Measurements from ENCODE around the gene GOLGA2.

GOLGA2 gene

GRCh38 chr9:128276008-128276573 lies 284 bp upstream of the GOLGA2 start, which contains the start of gene SWI5:
Gene SWI5, plus strand, starts transcription at chr9:128276276.
- Histone ChIP-seq H3K4me1 (ENCODE audit: control insufficient read depth in 2 of 2, insufficient read depth in 2 of 2, low read length in 2 of 2) (peaks cover 9 to 18% of the 10 kb centered on the region in 2 donors), H3K36me3 (ENCODE audit: control insufficient read depth in 2 of 2, insufficient read depth in 2 of 2, low read length in 2 of 2) (peaks cover 19 to 20% of the 10 kb centered on the region in 2 donors), H3K9ac (ENCODE audit: low read depth in 1 of 2, low read length in 2 of 2) (peak within 1 kb of the TSS; percentile 92 to 96), H3K27me3 (ENCODE audit: control insufficient read depth in 2 of 2, insufficient read depth in 2 of 2, low read length in 2 of 2) (no peaks in the 10 kb centered on the region), H3K9me3 (ENCODE audit: control insufficient read depth in 2 of 2, low read length in 2 of 2) (no peaks in the 10 kb centered on the region), H3K4me3 (ENCODE audit: low read length in 2 of 2) (peak within 1 kb of the TSS; percentile 83 to 94), H3K27ac (ENCODE audit: low read depth in 2 of 2, low read length in 2 of 2) (peak within 1 kb of the TSS; percentile 77 to 83)

- Histone ChIP-seq H3K9ac (ENCODE audit: low read depth in 1 of 2, low read length in 2 of 2) (peak overlapping the region in 1 of 2 donors; percentile 76), H3K36me3 (ENCODE audit: control insufficient read depth in 2 of 2, insufficient read depth in 2 of 2, low read length in 2 of 2) (peaks cover 21% of the 10 kb centered on the region in 2 donors), H3K9me3 (ENCODE audit: control insufficient read depth in 2 of 2, low read length in 2 of 2) (no peaks in the 10 kb centered on the region), H3K27me3 (ENCODE audit: control insufficient read depth in 2 of 2, insufficient read depth in 2 of 2, low read length in 2 of 2) (no peaks in the 10 kb centered on the region), H3K27ac (ENCODE audit: low read depth in 2 of 2, low read length in 2 of 2) (no peak overlapping the region), H3K4me1 (ENCODE audit: control insufficient read depth in 2 of 2, insufficient read depth in 2 of 2, low read length in 2 of 2) (peaks cover 9 to 18% of the 10 kb centered on the region in 2 donors), H3K4me3 (ENCODE audit: low read length in 2 of 2) (peak overlapping the region in 1 of 2 donors; percentile 14)
Measured at GRCh38 chr9:128274245-128274644, 1.6 kb downstream of the GOLGA2 start.

- Histone ChIP-seq H3K36me3 (ENCODE audit: control insufficient read depth in 2 of 2, insufficient read depth in 2 of 2, low read length in 2 of 2) (peaks cover 35 to 41% of the 10 kb centered on the region in 2 donors), H3K4me3 (ENCODE audit: low read length in 2 of 2) (no peak overlapping the region), H3K27ac (ENCODE audit: low read depth in 2 of 2, low read length in 2 of 2) (no peak overlapping the region), H3K27me3 (ENCODE audit: control insufficient read depth in 2 of 2, insufficient read depth in 2 of 2, low read length in 2 of 2) (no peaks in the 10 kb centered on the region), H3K4me1 (ENCODE audit: control insufficient read depth in 2 of 2, insufficient read depth in 2 of 2, low read length in 2 of 2) (peaks cover 4 to 12% of the 10 kb centered on the region in 2 donors), H3K9me3 (ENCODE audit: control insufficient read depth in 2 of 2, low read length in 2 of 2) (no peaks in the 10 kb centered on the region), H3K9ac (ENCODE audit: low read depth in 1 of 2, low read length in 2 of 2) (no peak overlapping the region)
Measured at GRCh38 chr9:128271512-128271911, 4.3 kb downstream of the GOLGA2 start.

GRCh38 chr9:128271112-128271511 lies 4.7 kb downstream of the GOLGA2 start:
- Histone ChIP-seq H3K4me3 (ENCODE audit: low read length in 2 of 2) (no peak overlapping the region), H3K36me3 (ENCODE audit: control insufficient read depth in 2 of 2, insufficient read depth in 2 of 2, low read length in 2 of 2) (peaks cover 37 to 43% of the 10 kb centered on the region in 2 donors), H3K9me3 (ENCODE audit: control insufficient read depth in 2 of 2, low read length in 2 of 2) (no peaks in the 10 kb centered on the region), H3K27me3 (ENCODE audit: control insufficient read depth in 2 of 2, insufficient read depth in 2 of 2, low read length in 2 of 2) (no peaks in the 10 kb centered on the region), H3K27ac (ENCODE audit: low read depth in 2 of 2, low read length in 2 of 2) (no peak overlapping the region), H3K9ac (ENCODE audit: low read depth in 1 of 2, low read length in 2 of 2) (no peak overlapping the region), H3K4me1 (ENCODE audit: control insufficient read depth in 2 of 2, insufficient read depth in 2 of 2, low read length in 2 of 2) (peaks cover 3 to 10% of the 10 kb centered on the region in 2 donors)

GRCh38 chr9:128266868-128267590 lies 8.8 kb downstream of the GOLGA2 start:
- no peaks in the 10 kb centered on the region for H3K4me1 ChIP-seq (ENCODE audit: control insufficient read depth in 2 of 2, insufficient read depth in 2 of 2, low read length in 2 of 2)
- H3K9me3 ChIP-seq (ENCODE audit: control insufficient read depth in 2 of 2, low read length in 2 of 2), result no peaks in the 10 kb centered on the region
- H3K27ac ChIP-seq (ENCODE audit: low read depth in 2 of 2, low read length in 2 of 2), result no peak overlapping the region
- H3K9ac ChIP-seq (ENCODE audit: low read depth in 1 of 2, low read length in 2 of 2), result no peak overlapping the region
- H3K4me3 ChIP-seq (ENCODE audit: low read length in 2 of 2), result no peak overlapping the region
- H3K36me3 ChIP-seq (ENCODE audit: control insufficient read depth in 2 of 2, insufficient read depth in 2 of 2, low read length in 2 of 2), result peaks cover 44 to 46% of the 10 kb centered on the region in 2 donors
- H3K27me3 ChIP-seq (ENCODE audit: control insufficient read depth in 2 of 2, insufficient read depth in 2 of 2, low read length in 2 of 2), result no peaks in the 10 kb centered on the region

GRCh38 chr9:128265348-128265847 lies 10.4 kb downstream of the GOLGA2 start:
- peaks cover 48 to 53% of the 10 kb centered on the region in 2 donors for H3K36me3 ChIP-seq (ENCODE audit: control insufficient read depth in 2 of 2, insufficient read depth in 2 of 2, low read length in 2 of 2)
- no peak overlapping the region for H3K9ac ChIP-seq (ENCODE audit: low read depth in 1 of 2, low read length in 2 of 2)
- no peak overlapping the region for H3K27ac ChIP-seq (ENCODE audit: low read depth in 2 of 2, low read length in 2 of 2)
- no peaks in the 10 kb centered on the region for H3K4me1 ChIP-seq (ENCODE audit: control insufficient read depth in 2 of 2, insufficient read depth in 2 of 2, low read length in 2 of 2)
- H3K9me3 ChIP-seq (ENCODE audit: control insufficient read depth in 2 of 2, low read length in 2 of 2), result no peaks in the 10 kb centered on the region
- no peaks in the 10 kb centered on the region for H3K27me3 ChIP-seq (ENCODE audit: control insufficient read depth in 2 of 2, insufficient read depth in 2 of 2, low read length in 2 of 2)
- no peak overlapping the region for H3K4me3 ChIP-seq (ENCODE audit: low read length in 2 of 2)

- Histone ChIP-seq H3K4me3 (ENCODE audit: low read length in 2 of 2) (no peak overlapping the region), H3K9ac (ENCODE audit: low read depth in 1 of 2, low read length in 2 of 2) (no peak overlapping the region), H3K9me3 (ENCODE audit: control insufficient read depth in 2 of 2, low read length in 2 of 2) (no peaks in the 10 kb centered on the region), H3K36me3 (ENCODE audit: control insufficient read depth in 2 of 2, insufficient read depth in 2 of 2, low read length in 2 of 2) (peaks cover 67 to 69% of the 10 kb centered on the region in 2 donors), H3K27me3 (ENCODE audit: control insufficient read depth in 2 of 2, insufficient read depth in 2 of 2, low read length in 2 of 2) (no peaks in the 10 kb centered on the region), H3K27ac (ENCODE audit: low read depth in 2 of 2, low read length in 2 of 2) (no peak overlapping the region), H3K4me1 (ENCODE audit: control insufficient read depth in 2 of 2, insufficient read depth in 2 of 2, low read length in 2 of 2) (no peaks in the 10 kb centered on the region)
Measured at GRCh38 chr9:128262687-128263086, 13.1 kb downstream of the GOLGA2 start.

- no peak overlapping the region for H3K9ac ChIP-seq (ENCODE audit: low read depth in 1 of 2, low read length in 2 of 2)
Measured at GRCh38 chr9:128260340-128260739, 15.5 kb downstream of the GOLGA2 start.

GRCh38 chr9:128259156-128259555 lies 16.7 kb downstream of the GOLGA2 start:
- no peaks in the 10 kb centered on the region for H3K9me3 ChIP-seq (ENCODE audit: control insufficient read depth in 2 of 2, low read length in 2 of 2)
- H3K9ac ChIP-seq (ENCODE audit: low read depth in 1 of 2, low read length in 2 of 2), result no peak overlapping the region
- peaks cover 53 to 61% of the 10 kb centered on the region in 2 donors for H3K36me3 ChIP-seq (ENCODE audit: control insufficient read depth in 2 of 2, insufficient read depth in 2 of 2, low read length in 2 of 2)
- no peak overlapping the region for H3K27ac ChIP-seq (ENCODE audit: low read depth in 2 of 2, low read length in 2 of 2)
- H3K4me1 ChIP-seq (ENCODE audit: control insufficient read depth in 2 of 2, insufficient read depth in 2 of 2, low read length in 2 of 2), result no peaks in the 10 kb centered on the region
- no peak overlapping the region for H3K4me3 ChIP-seq (ENCODE audit: low read length in 2 of 2)
- no peaks in the 10 kb centered on the region for H3K27me3 ChIP-seq (ENCODE audit: control insufficient read depth in 2 of 2, insufficient read depth in 2 of 2, low read length in 2 of 2)

More at GRCh38 chr9:128260340-128260739, 15.5 kb downstream of the GOLGA2 start:
- no peaks in the 10 kb centered on the region for H3K27me3 ChIP-seq (ENCODE audit: control insufficient read depth in 2 of 2, insufficient read depth in 2 of 2, low read length in 2 of 2)
- no peaks in the 10 kb centered on the region for H3K9me3 ChIP-seq (ENCODE audit: control insufficient read depth in 2 of 2, low read length in 2 of 2)
- no peaks in the 10 kb centered on the region for H3K4me1 ChIP-seq (ENCODE audit: control insufficient read depth in 2 of 2, insufficient read depth in 2 of 2, low read length in 2 of 2)
- H3K4me3 ChIP-seq (ENCODE audit: low read length in 2 of 2), result no peak overlapping the region
- no peak overlapping the region for H3K27ac ChIP-seq (ENCODE audit: low read depth in 2 of 2, low read length in 2 of 2)
- peaks cover 58 to 63% of the 10 kb centered on the region in 2 donors for H3K36me3 ChIP-seq (ENCODE audit: control insufficient read depth in 2 of 2, insufficient read depth in 2 of 2, low read length in 2 of 2)

GRCh38 chr9:128258326-128258725 lies 17.5 kb downstream of the GOLGA2 start:
- no peaks in the 10 kb centered on the region for H3K4me1 ChIP-seq (ENCODE audit: control insufficient read depth in 2 of 2, insufficient read depth in 2 of 2, low read length in 2 of 2)
- peaks cover 53 to 61% of the 10 kb centered on the region in 2 donors for H3K36me3 ChIP-seq (ENCODE audit: control insufficient read depth in 2 of 2, insufficient read depth in 2 of 2, low read length in 2 of 2)
- no peak overlapping the region for H3K9ac ChIP-seq (ENCODE audit: low read depth in 1 of 2, low read length in 2 of 2)
- H3K27ac ChIP-seq (ENCODE audit: low read depth in 2 of 2, low read length in 2 of 2), result no peak overlapping the region
- H3K4me3 ChIP-seq (ENCODE audit: low read length in 2 of 2), result no peak overlapping the region
- H3K27me3 ChIP-seq (ENCODE audit: control insufficient read depth in 2 of 2, insufficient read depth in 2 of 2, low read length in 2 of 2), result no peaks in the 10 kb centered on the region
- H3K9me3 ChIP-seq (ENCODE audit: control insufficient read depth in 2 of 2, low read length in 2 of 2), result no peaks in the 10 kb centered on the region

All from mucosa of rectum (tissue), 2 donors.